Thyroid gland (tissue), 4 donors: ENCODE data around the gene KIRREL3.

Source experiments
- POLR2A ChIP-seq, 2 donors: fragments of 450-650 bp; IDR thresholded peaks; one replicate each; pipeline ENCODE4 v1.6.1; 2017; ENCODE audit warnings: antibody characterized with exemption in 2 of 2, mild to moderate bottlenecking in 2 of 2, moderate library complexity in 1 of 2
- TF ChIP-seq, protein P1 (sequence below), 6 experiments: fragments of 200-600 bp in 3 of 6; fragments of 450-650 bp in 3 of 6; sonication (generic) in 3 of 6; IDR thresholded peaks; one replicate each; pipeline ENCODE4 v1.5.1; 2016 to 2019; ENCODE audit warnings: antibody characterized with exemption in 6 of 6, mild to moderate bottlenecking in 2 of 6, inconsistent platforms in 1 of 6, moderate library complexity in 1 of 6

DNA sequence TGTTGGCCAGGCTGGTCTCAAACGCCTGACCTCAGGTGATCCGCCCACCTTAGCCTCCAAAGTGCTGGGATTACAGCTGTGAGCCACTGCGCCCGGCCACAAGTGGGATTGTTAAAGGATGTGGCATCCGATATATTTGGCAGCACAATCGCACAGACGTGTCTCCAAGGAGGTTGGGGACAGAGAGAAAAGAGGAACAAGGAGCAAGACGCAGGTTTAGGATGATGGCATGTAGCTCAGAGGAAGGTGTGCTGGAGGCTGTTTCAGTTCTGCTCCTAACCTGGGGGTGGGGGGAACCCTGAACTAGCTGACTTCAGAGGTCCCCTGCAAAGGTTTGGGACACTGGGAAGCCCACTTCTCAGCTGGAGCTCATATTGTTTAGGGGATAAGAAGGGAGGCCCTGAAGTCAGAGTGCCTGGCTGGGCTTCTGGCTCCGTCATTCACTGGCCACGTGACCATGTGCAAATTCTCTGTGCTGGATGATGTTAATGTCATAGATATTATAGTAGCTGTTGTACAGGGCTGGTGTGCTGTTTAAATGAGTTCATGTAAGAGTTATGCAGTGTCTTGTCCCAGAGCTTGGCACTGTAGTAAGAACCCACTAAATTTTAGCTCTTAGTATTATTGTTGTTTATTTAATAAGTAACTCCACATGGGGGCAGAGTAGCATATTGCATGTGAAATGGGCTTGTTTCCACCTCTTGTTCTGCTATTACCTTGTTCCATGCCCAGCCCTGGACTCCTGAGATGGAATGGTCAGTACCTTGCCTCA is 515.4 kb downstream of the KIRREL3 start:
- no peak for TF ChIP-seq POLR2A (IDR thresholded peaks at IDR 0.05)
- TF ChIP-seq, protein P1, sequence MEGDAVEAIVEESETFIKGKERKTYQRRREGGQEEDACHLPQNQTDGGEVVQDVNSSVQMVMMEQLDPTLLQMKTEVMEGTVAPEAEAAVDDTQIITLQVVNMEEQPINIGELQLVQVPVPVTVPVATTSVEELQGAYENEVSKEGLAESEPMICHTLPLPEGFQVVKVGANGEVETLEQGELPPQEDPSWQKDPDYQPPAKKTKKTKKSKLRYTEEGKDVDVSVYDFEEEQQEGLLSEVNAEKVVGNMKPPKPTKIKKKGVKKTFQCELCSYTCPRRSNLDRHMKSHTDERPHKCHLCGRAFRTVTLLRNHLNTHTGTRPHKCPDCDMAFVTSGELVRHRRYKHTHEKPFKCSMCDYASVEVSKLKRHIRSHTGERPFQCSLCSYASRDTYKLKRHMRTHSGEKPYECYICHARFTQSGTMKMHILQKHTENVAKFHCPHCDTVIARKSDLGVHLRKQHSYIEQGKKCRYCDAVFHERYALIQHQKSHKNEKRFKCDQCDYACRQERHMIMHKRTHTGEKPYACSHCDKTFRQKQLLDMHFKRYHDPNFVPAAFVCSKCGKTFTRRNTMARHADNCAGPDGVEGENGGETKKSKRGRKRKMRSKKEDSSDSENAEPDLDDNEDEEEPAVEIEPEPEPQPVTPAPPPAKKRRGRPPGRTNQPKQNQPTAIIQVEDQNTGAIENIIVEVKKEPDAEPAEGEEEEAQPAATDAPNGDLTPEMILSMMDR (IDR thresholded peaks at IDR 0.05), result no peak
